ENCODE data around the gene PATJ.
"Not testable (repeated sequence)": the region's sequence is repeated elsewhere in the genome, so short reads cannot be mapped to it uniquely, and the experiment has no call there.

Gene PATJ

DNA sequence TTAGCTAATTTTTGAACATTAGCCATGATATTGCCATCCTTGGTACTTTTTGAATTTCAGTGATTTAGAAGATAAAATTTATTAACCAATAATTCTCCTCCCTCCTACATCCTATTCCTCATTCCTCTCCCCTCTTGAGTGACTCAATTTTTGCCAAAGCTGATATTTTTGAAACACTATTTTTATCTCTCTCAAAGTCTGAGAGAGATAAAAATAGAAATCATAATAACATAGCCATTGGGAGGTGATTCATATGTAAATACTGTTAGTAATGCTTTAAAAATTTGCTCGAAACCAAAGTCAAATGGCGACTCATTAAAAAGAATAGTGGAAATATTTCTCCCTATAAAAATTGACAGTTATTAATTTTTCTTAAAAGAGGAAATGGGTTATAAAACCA is 97.4 kb downstream of the PATJ start:
- no peak overlapping the region for H3K4me3 ChIP-seq (ENCODE audit: low read depth, low read length)
- TF ChIP-seq, protein P1, sequence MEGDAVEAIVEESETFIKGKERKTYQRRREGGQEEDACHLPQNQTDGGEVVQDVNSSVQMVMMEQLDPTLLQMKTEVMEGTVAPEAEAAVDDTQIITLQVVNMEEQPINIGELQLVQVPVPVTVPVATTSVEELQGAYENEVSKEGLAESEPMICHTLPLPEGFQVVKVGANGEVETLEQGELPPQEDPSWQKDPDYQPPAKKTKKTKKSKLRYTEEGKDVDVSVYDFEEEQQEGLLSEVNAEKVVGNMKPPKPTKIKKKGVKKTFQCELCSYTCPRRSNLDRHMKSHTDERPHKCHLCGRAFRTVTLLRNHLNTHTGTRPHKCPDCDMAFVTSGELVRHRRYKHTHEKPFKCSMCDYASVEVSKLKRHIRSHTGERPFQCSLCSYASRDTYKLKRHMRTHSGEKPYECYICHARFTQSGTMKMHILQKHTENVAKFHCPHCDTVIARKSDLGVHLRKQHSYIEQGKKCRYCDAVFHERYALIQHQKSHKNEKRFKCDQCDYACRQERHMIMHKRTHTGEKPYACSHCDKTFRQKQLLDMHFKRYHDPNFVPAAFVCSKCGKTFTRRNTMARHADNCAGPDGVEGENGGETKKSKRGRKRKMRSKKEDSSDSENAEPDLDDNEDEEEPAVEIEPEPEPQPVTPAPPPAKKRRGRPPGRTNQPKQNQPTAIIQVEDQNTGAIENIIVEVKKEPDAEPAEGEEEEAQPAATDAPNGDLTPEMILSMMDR (IDR thresholded peaks at IDR 0.05; ENCODE audit: low read depth, low read length) = no peak

DNA sequence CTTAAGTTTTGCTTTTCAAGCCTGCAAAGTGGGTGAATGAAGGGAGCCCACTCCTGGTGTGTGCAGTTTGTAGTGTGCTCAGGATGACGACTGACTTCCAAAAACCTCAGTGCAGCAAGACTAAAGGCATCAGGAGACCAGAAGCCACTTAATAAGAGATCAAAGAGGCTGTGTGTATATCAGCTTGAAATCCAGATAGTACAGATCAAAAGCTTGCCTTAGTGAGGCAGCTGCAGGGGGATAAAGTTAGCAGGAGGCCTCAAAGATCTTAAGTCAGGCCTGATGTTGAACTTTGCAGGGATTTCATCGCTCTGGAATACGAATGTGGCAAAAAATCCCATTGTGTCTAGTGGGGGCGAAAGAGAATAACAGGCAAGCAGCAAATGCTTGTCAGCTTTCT is 99.8 kb downstream of the PATJ start:
- TF ChIP-seq, protein P1 (IDR thresholded peaks at IDR 0.05; ENCODE audit: low read depth, low read length) = no peak
- no peak overlapping the region for H3K4me3 ChIP-seq (ENCODE audit: low read depth, low read length)

DNA sequence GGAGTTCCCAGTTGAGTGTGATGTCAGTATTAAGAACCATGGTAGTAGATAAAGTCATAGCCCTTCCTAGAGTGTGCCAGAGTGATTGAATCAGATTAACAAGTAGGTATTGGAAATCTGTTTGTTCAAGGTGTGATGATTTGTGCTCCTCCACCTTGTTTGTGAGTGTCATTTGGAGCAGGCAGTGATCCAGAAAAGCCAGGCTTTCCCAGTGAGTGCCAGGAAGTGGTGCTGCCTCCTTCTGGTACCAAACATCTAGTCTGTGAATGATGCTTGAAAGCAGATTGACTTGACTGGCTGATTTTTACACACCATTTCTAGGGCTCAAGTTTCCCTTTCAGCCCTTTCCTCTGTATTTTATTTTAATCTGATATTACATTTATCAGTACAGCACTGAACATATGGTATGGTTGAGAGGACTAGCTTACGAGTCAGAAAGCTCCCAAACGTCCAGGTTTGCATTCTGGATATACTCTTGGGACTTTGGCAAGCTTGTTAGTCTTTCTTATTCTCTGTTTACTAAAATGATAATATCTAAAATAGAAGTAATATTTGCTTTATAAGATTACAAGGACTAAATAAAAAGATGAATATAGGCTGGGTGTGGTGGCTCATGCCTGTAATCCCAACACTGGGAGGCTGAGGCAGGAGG is 100.7 kb downstream of the PATJ start:
- TF ChIP-seq, protein P1 (IDR thresholded peaks at IDR 0.05; ENCODE audit: low read depth, low read length) = no peak
- H3K4me3 ChIP-seq (ENCODE audit: low read depth, low read length) = no peak overlapping the region

DNA sequence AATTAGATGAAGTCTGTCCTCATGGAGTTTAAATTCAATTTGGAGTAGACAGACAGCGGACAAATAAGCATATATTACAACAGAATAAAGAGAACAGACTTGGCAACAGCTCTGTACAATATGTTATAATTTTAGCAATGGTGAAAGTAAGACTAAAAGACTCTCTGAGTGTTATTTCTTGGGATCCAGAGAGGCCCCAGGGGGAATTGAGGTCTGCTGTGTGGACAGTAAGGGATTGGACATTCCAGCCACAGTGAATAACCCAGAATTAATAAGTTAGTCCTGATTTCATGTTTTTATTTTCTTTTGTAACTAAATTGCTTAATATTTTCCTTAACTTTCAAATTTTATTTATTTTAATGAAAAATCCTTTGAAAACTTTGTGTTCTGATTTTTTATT is 101.7 kb downstream of the PATJ start:
- TF ChIP-seq, protein P1 (IDR thresholded peaks at IDR 0.05; ENCODE audit: low read depth, low read length) = no peak
- H3K4me3 ChIP-seq (ENCODE audit: low read depth, low read length) = no peak overlapping the region

DNA sequence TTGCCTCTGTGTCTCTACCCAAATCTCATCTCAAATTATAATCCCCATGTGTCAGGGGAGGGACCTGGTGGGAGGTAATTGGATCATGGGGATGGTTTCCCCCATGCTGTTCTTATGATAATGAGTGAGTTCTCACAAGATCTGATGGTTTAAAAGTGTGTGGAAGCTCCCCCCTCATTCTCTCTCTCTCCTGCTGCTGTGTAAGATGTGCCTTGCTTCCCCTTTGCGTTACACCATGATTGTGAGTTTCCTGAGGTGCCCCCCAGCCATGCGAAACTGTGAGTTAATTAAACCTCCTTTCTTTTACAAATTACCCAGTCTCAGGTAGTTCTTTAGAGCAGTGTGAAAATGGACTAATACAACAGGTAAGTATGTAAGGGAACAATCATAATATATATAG is 102.4 kb downstream of the PATJ start:
- H3K4me3 ChIP-seq (ENCODE audit: low read depth, low read length) = not testable (repeated sequence)

DNA sequence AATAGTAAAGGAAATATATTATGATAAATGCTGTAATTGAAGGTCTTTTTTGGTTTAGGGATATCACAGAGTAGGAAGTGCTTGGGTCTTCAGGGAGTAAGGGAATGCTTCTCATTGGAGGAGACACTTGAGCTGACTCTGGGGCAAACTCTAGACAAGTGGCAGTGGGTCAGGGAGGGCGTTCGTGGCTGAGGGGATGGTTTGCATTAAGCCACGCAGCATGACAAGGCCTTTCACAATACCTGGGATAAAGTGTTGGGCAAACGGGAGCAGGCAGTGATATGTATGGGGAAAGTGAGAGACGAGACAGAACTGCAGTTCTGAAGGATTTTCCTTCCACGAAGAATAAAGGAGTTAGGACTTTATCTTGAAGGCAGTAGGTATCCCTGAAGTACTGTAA is 109.0 kb downstream of the PATJ start:
- TF ChIP-seq, protein P1 (IDR thresholded peaks at IDR 0.05; ENCODE audit: low read depth, low read length) = no peak

DNA sequence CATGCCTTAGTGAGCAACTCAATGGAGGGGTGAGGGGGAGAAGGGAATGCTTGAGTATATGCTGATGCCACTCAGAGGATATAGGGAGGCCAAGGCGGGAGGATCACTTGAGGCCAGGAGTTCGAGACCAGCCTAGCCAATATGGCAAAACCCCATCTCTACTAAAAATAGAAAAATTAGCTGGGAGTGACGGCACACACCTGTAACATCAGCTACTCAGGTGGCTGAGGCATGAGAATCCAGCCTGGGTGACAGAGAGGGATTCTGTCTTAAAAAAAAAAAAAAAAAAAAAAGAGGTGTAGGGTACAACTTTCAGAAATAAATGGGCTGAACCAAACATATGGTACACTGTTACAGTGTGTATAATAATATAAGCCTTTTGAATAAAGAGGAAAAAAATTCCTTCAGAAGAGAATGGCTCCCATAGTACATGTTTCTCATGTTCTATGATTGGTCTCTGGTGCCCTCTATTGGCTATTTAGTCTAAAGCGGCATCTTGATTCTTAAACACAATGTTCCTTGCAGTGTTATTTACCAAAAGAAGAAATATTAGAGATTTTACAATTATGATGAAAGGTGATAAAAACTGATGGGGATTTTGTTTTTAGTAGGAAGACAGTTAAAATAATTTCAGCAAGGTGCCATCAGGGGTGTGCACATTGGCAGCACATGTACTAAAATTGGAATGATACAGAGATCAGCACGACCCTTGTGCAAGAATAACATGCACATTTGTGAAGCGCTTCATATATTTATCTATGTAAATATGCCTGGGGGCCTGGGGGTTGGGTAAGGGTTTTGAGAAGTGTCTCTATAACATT is 109.8 kb downstream of the PATJ start:
- H3K4me3 ChIP-seq (ENCODE audit: low read depth, low read length) = no peak overlapping the region
- TF ChIP-seq, protein P1 (IDR thresholded peaks at IDR 0.05; ENCODE audit: low read depth, low read length) = peak; percentile 30; the same call in 1 of the 2 replicates

More for the DNA sequence above, 109.0 kb downstream of the PATJ start:
- no peak overlapping the region for H3K4me3 ChIP-seq (ENCODE audit: low read depth, low read length)
